Trophoblast cell (in vitro differentiated cells and primary cell): ENCODE results near the gene ALKBH6.

Source experiments
- DNase-seq, 2 donors: peaks; one replicate each; pipeline ENCODE4 v3.0.0-alpha.2; 2016
- H2AFZ ChIP-seq: 2 replicates; pipeline ENCODE4 v1.6.1; 2013; ENCODE audit warnings: low read length, moderate library complexity, mild to moderate bottlenecking; ENCODE audit not compliant: insufficient read depth, poor library complexity
- H2AK5ac ChIP-seq: 2 replicates; pipeline ENCODE4 v1.6.1; 2013; ENCODE audit warnings: mild to moderate bottlenecking, low read length
- H2BK120ac ChIP-seq: 2 replicates; pipeline ENCODE4 v1.6.1; 2013; ENCODE audit warnings: low read length, mild to moderate bottlenecking, moderate library complexity; ENCODE audit not compliant: insufficient read depth, poor library complexity
- H2BK12ac ChIP-seq: 2 replicates; pipeline ENCODE4 v1.6.1; 2013; ENCODE audit warnings: mild to moderate bottlenecking, low read length, moderate library complexity
- H2BK5ac ChIP-seq: 2 replicates; pipeline ENCODE4 v1.6.1; 2013; ENCODE audit warnings: low read length, low read depth, moderate library complexity, mild to moderate bottlenecking; ENCODE audit not compliant: poor library complexity
- H3K14ac ChIP-seq: 2 replicates; pipeline ENCODE4 v1.6.1; 2013; ENCODE audit warnings: mild to moderate bottlenecking, low read length
- H3K18ac ChIP-seq: 2 replicates; pipeline ENCODE4 v1.6.1; 2013; ENCODE audit warnings: mild to moderate bottlenecking, low read length
- H3K23ac ChIP-seq: 2 replicates; pipeline ENCODE4 v1.6.1; 2013; ENCODE audit warnings: low read length
- H3K27ac ChIP-seq: 2 replicates; pipeline ENCODE4 v1.5.1; 2013; ENCODE audit warnings: low read depth, mild to moderate bottlenecking, inconsistent platforms, low read length, moderate library complexity
- H3K27me3 ChIP-seq: 2 replicates; pipeline ENCODE4 v1.6.1; 2013; ENCODE audit warnings: inconsistent platforms, mild to moderate bottlenecking, low read length, moderate library complexity; ENCODE audit not compliant: insufficient read depth
- H3K36me3 ChIP-seq, 2 experiments: 1 replicate in 1 of 2; 2 replicates in 1 of 2; pipeline ENCODE4 v1.6.1; 2013; ENCODE audit warnings: low read length in 2 of 2, mild to moderate bottlenecking in 2 of 2, moderate library complexity in 1 of 2; ENCODE audit not compliant: insufficient read depth in 2 of 2, control insufficient read depth in 1 of 2
- H3K4ac ChIP-seq: 2 replicates; pipeline ENCODE4 v1.6.1; 2013; ENCODE audit warnings: low read depth, mild to moderate bottlenecking, low read length, moderate library complexity
- H3K4me1 ChIP-seq, 2 experiments: 1 replicate in 1 of 2; 2 replicates in 1 of 2; pipeline ENCODE4 v1.6.1; 2013; ENCODE audit warnings: low read length in 2 of 2, mild to moderate bottlenecking in 2 of 2, moderate library complexity in 1 of 2; ENCODE audit not compliant: insufficient read depth in 2 of 2, control insufficient read depth in 1 of 2
- H3K4me2 ChIP-seq: 2 replicates; pipeline ENCODE4 v1.6.1; 2013; ENCODE audit warnings: inconsistent platforms, mild to moderate bottlenecking, low read length, moderate library complexity
- H3K4me3 ChIP-seq: 2 replicates; pipeline ENCODE4 v1.5.1; 2013; ENCODE audit warnings: mild to moderate bottlenecking, low read depth, low read length, inconsistent platforms
- H3K79me1 ChIP-seq: one replicate; pipeline ENCODE4 v1.6.1; 2013; ENCODE audit warnings: low read length
- H3K79me2 ChIP-seq: 2 replicates; pipeline ENCODE4 v1.6.1; 2013; ENCODE audit warnings: low read length, mild to moderate bottlenecking; ENCODE audit not compliant: control insufficient read depth, insufficient read depth, poor library complexity
- H3K9ac ChIP-seq: 2 replicates; pipeline ENCODE4 v1.6.1; 2013; ENCODE audit warnings: mild to moderate bottlenecking, low read length
- H3K9me3 ChIP-seq: 2 replicates; pipeline ENCODE4 v1.6.1; 2013; ENCODE audit warnings: low read depth, mild to moderate bottlenecking, control low read depth, inconsistent platforms, low read length; ENCODE audit not compliant: insufficient read depth
- H4K12ac ChIP-seq: 2 replicates; pipeline ENCODE4 v1.6.1; 2013; ENCODE audit warnings: low read depth, mild to moderate bottlenecking, low read length, moderate library complexity
- H4K8ac ChIP-seq: 2 replicates; pipeline ENCODE4 v1.6.1; 2013; ENCODE audit warnings: low read depth, mild to moderate bottlenecking, low read length, moderate library complexity
- H4K91ac ChIP-seq: one replicate; pipeline ENCODE4 v1.6.1; 2013; ENCODE audit warnings: low read depth, mild to moderate bottlenecking, low read length, moderate library complexity
- WGBS: extraction: QIAGEN DNeasy Blood & Tissue Kit; methylation state at CpG from one replicate; pipeline ENCODE4 v1.1.7; 2013; ENCODE audit warnings: missing lambda C conversion rate; ENCODE audit not compliant: insufficient read length, insufficient coverage; ENCODE audit errors: extremely low coverage; 5-methylcytosine and 5-hydroxymethylcytosine counted together

The ALKBH6 gene

DNA sequence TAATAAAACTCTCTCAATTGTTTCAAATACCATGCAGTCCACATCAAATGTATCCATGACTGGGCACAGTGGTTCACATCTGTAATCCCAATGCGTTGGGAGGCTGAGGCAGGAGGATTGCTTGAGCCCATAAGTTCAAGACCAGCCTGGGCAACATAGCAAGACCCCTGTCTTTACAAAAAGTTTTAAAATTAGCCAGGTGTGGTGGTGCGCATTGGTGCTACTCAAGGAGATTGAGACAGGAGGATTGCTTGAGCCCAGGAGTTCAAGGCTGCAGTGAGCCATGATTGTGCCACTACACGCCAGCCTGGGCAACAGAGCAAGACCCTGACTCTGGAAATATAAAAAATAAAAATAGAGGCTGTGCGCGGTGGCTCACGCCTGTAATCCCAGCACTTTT, 13.7 kb upstream of the ALKBH6 start:
- no peak for DNase-seq
- no peak overlapping the region for H3K27ac ChIP-seq
- no CpG with 5 or more reads among the region's 6 CpGs for WGBS
- no peak overlapping the region for H3K4ac ChIP-seq
- H2BK120ac ChIP-seq, result no peak overlapping the region
- no peak overlapping the region for H4K12ac ChIP-seq
- no peak overlapping the region for H2BK12ac ChIP-seq
- peaks cover 2% of the 10 kb centered on the region for H3K79me1 ChIP-seq
- H3K23ac ChIP-seq, result no peak overlapping the region
- H3K9me3 ChIP-seq, result no peaks in the 10 kb centered on the region
- peaks cover 18 to 21% of the 10 kb centered on the region in 2 experiments for H3K36me3 ChIP-seq
- no peak overlapping the region for H3K9ac ChIP-seq
- H3K4me3 ChIP-seq, result no peak overlapping the region
- H2AFZ ChIP-seq, result no peak overlapping the region
- H4K8ac ChIP-seq, result no peak overlapping the region
- H3K79me2 ChIP-seq, result no peaks in the 10 kb centered on the region
- no peaks in the 10 kb centered on the region for H3K27me3 ChIP-seq
- peaks cover 0 to 7% of the 10 kb centered on the region in 2 experiments for H3K4me1 ChIP-seq
- no peak overlapping the region for H4K91ac ChIP-seq
- H3K14ac ChIP-seq, result no peak overlapping the region
- no peak overlapping the region for H2AK5ac ChIP-seq
- H2BK5ac ChIP-seq, result no peak overlapping the region
- H3K4me2 ChIP-seq, result no peak overlapping the region
- H3K18ac ChIP-seq, result no peak overlapping the region

DNA sequence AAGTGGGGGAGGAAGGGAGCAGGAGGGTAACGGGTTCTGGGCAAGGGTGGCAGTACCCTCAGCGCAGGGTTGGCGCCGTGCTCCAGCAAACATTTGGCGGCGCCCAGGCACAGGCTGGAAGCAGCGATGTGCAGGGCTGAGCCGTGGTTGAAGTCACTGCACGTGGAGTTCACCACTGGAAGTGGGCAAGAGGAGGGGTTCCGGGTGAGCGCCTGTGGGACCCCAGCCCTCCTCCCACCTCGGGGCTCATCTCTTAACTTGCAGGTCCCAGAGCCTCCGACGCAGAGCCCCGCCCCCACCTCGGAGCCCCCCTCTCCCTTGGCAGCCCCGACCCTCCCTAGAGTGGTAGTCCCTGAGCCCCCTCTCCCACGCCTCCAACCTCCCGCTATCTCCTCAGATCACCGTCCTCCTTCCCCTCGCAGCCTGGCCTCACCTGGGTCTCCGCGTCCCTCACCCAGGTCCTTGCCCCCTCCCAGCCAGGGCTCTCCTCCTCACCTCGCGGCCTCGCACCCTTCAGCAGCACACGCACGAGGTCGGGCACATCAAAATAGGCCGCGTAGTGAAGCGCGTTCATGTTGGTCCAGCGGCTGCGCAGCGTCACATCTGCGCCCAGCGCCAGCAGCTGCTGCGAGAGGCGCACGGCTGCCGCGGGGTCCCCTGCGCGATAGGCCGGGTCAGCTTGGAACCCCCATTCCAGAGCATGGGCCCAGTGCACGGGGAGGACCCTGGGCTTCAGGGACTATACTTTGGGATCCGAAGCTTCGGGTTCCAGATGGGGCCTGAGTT, 12.3 kb upstream of the ALKBH6 start:
- Histone ChIP-seq H2BK12ac (no peak overlapping the region), H3K23ac (no peak overlapping the region), H2AFZ (no peak overlapping the region), H3K14ac (no peak overlapping the region), H4K8ac (no peak overlapping the region), H3K4me3 (peak overlapping the region; percentile 13), H4K12ac (no peak overlapping the region), H2AK5ac (no peak overlapping the region), H3K9me3 (no peaks in the 10 kb centered on the region), H3K4me1 (no peaks in the 10 kb centered on the region), H4K91ac (no peak overlapping the region), H3K27me3 (no peaks in the 10 kb centered on the region), H2BK5ac (no peak overlapping the region), H3K36me3 (peaks cover 20 to 25% of the 10 kb centered on the region in 2 experiments), H3K4ac (no peak overlapping the region), H3K18ac (no peak overlapping the region), H2BK120ac (no peak overlapping the region), H3K79me1 (no peaks in the 10 kb centered on the region), H3K9ac (no peak overlapping the region), H3K79me2 (no peaks in the 10 kb centered on the region), H3K27ac (no peak overlapping the region), H3K4me2 (no peak overlapping the region)
- no peak for DNase-seq
- WGBS, result no CpG with 5 or more reads among the region's 49 CpGs

DNA sequence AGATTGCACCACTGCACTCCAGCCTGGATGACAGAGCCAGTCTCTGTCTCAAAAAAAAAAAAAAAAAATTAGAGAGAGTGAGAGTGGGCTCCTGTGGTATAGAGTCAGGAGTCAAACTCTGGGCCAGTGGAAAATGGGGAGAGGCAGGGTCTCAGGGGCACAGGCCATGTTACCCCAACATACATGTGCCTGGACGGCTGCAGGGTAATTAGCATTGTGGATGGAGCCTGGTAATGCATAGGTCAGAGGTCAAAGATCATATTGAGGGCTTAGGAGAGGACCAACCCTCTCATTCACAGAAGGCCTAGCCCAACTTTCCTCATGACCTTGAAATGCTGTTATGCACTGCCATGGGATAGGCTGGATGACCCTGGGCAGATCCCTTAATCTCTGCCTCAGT, 11.5 kb upstream of the ALKBH6 start:
- Histone ChIP-seq H3K79me2 (no peaks in the 10 kb centered on the region), H3K36me3 (peaks cover 20 to 25% of the 10 kb centered on the region in 2 experiments), H3K4me2 (no peak overlapping the region), H4K8ac (no peak overlapping the region), H3K4me1 (no peaks in the 10 kb centered on the region), H4K91ac (no peak overlapping the region), H3K9ac (no peak overlapping the region), H3K79me1 (no peaks in the 10 kb centered on the region), H3K27ac (no peak overlapping the region), H4K12ac (no peak overlapping the region), H3K14ac (no peak overlapping the region), H3K23ac (no peak overlapping the region), H3K27me3 (no peaks in the 10 kb centered on the region), H3K18ac (no peak overlapping the region), H2BK5ac (no peak overlapping the region), H2AFZ (no peak overlapping the region), H3K4me3 (no peak overlapping the region), H3K9me3 (no peaks in the 10 kb centered on the region), H2BK12ac (no peak overlapping the region), H2BK120ac (no peak overlapping the region), H3K4ac (no peak overlapping the region), H2AK5ac (no peak overlapping the region)
- no peak for DNase-seq
- WGBS, result no CpG with 5 or more reads among the region's 1 CpG

DNA sequence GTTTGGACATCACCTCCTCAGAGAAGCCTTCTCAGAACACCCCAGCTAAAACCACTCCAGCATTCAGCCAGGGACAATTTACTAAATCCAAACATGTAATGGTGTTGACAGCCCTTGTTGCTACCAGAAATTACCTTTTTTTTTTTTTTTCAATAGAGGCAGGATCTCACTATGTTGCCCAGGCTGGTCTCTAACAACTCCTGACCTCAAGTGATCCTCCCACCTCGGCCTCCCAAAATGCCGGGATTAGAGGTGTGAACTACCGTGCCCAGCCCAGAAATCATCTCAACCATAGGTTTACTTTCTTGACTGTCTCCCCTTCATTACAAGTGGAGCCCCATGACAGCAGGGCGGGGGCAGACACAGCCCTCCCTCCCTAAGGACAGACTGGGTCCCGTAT, 9.4 kb upstream of the ALKBH6 start:
- Histone ChIP-seq H3K79me1 (no peaks in the 10 kb centered on the region), H3K9ac (no peak overlapping the region), H3K4ac (no peak overlapping the region), H4K91ac (no peak overlapping the region), H3K79me2 (no peaks in the 10 kb centered on the region), H2BK120ac (no peak overlapping the region), H3K4me2 (no peak overlapping the region), H3K27me3 (no peaks in the 10 kb centered on the region), H2BK12ac (no peak overlapping the region), H3K36me3 (peaks cover 24 to 29% of the 10 kb centered on the region in 2 experiments), H3K14ac (no peak overlapping the region), H2AFZ (no peak overlapping the region), H3K23ac (no peak overlapping the region), H2AK5ac (no peak overlapping the region), H3K9me3 (no peaks in the 10 kb centered on the region), H3K18ac (no peak overlapping the region), H3K4me1 (no peaks in the 10 kb centered on the region), H3K4me3 (no peak overlapping the region), H3K27ac (no peak overlapping the region), H4K12ac (no peak overlapping the region), H2BK5ac (no peak overlapping the region), H4K8ac (no peak overlapping the region)
- WGBS, result no CpG with 5 or more reads among the region's 5 CpGs
- DNase-seq, result no peak
